Panc1 (cell line): ENCODE results near the gene CCDC92B. TPM values are rescaled to one million over a fixed set of nuclear protein-coding genes. Genes with fewer than 3 reads are reported as not detected.

Experiments
- ATAC-seq: fragments of 200-7000 bp; cut with Tn5 transposase; 2 replicates; pipeline ENCODE4 v1.9.1; 2020; ENCODE audit warnings: mild to moderate bottlenecking, moderate library complexity
- BruUV-seq: library from RNA; stranded (reverse); fragments of 400-500 nt; replicated peaks from 2 replicates; lab custom pipeline; 2021; lab: Mats Ljungman, UMichigan
- CTCF ChIA-PET: fragments of 300-600 bp; sonication (Branson Sonifier 250); formaldehyde crosslinking; loops from one replicate; lab custom pipeline; 2022; ENCODE audit warnings: antibody characterized with exemption; lab: Charles Lee
- POLR2A ChIA-PET: fragments of 300-600 bp; sonication (Branson Sonifier 250); formaldehyde crosslinking; loops from one replicate; lab custom pipeline; 2022; ENCODE audit warnings: antibody characterized with exemption; lab: Charles Lee
- DNase-seq: peaks from one replicate; pipeline ENCODE4 v3.0.0-alpha.2; 2010; ENCODE audit warnings: low read depth, low spot score
- H3K27ac ChIP-seq: 2 replicates; pipeline ENCODE4 v1.5.1; 2011; ENCODE audit warnings: mild to moderate bottlenecking, low read length, inconsistent platforms
- H3K27me3 ChIP-seq: fragments of 200-500 bp; sonication (Bioruptor generic); 2 replicates; pipeline ENCODE4 v1.6.0; 2014; ENCODE audit warnings: low read length, inconsistent platforms; ENCODE audit not compliant: control insufficient read depth, insufficient read depth
- H3K36me3 ChIP-seq: fragments of 200-500 bp; sonication (Bioruptor generic); 2 replicates; pipeline ENCODE4 v1.5.1; 2014; ENCODE audit warnings: inconsistent platforms, mild to moderate bottlenecking, low read length, moderate library complexity; ENCODE audit not compliant: control insufficient read depth, insufficient read depth
- H3K4me1 ChIP-seq: 2 replicates; pipeline ENCODE4 v1.5.1; 2011; ENCODE audit warnings: inconsistent platforms, mild to moderate bottlenecking, low read length, moderate library complexity; ENCODE audit not compliant: control insufficient read depth, insufficient read depth
- H3K4me3 ChIP-seq, 2 experiments: 2 replicates each; pipeline ENCODE4 v1.5.1; 2011 to 2012; ENCODE audit warnings: low read depth in 2 of 2, low read length in 2 of 2, mild to moderate bottlenecking in 2 of 2, inconsistent platforms in 1 of 2, moderate library complexity in 1 of 2
- H3K9me3 ChIP-seq: fragments of 200-500 bp; sonication (Bioruptor generic); 2 replicates; pipeline ENCODE4 v1.5.1; 2014; ENCODE audit warnings: low read depth, mild to moderate bottlenecking, inconsistent platforms, low read length, moderate library complexity; ENCODE audit not compliant: control insufficient read depth, insufficient read depth
- POLR2AphosphoS5 ChIP-seq: IDR thresholded peaks from 2 replicates; pipeline ENCODE4 v1.6.1; 2012; ENCODE audit warnings: mild to moderate bottlenecking, low read depth, low read length, moderate library complexity
- REST ChIP-seq, 2 experiments: IDR thresholded peaks; 2 replicates each; pipeline ENCODE4 v1.6.1; 2011 to 2012; ENCODE audit warnings: low read depth in 2 of 2, control low read depth in 1 of 2, low read length in 1 of 2, mild to moderate bottlenecking in 1 of 2, moderate library complexity in 1 of 2; ENCODE audit not compliant: insufficient read depth in 1 of 2
- SIN3A ChIP-seq: IDR thresholded peaks from 2 replicates; pipeline ENCODE4 v1.6.1; 2012; ENCODE audit warnings: low read depth, mild to moderate bottlenecking, low read length, moderate library complexity, borderline replicate concordance; ENCODE audit not compliant: insufficient read depth
- TCF7L2 ChIP-seq: IDR thresholded peaks from 2 replicates; pipeline ENCODE4 v1.6.1; 2011; ENCODE audit warnings: mild to moderate bottlenecking, low read depth, low read length, inconsistent platforms
- in situ Hi-C: cut with HindIII; loops from 2 replicates; pipeline ENCODE4 v1.10.0; 2016; ENCODE audit warnings: low sequenced_read_pairs, low pct_unique_long_range_greater_than_20kb
- intact Hi-C: fragments of 100-400 bp; cut with micrococcal nuclease; formaldehyde crosslinking; loops from one replicate; pipeline ENCODE4 v1.10.0; 2022; ENCODE audit not compliant: unreplicated experiment
- total RNA-seq: library from RNA; stranded (reverse); gene quantifications from one replicate; pipeline ENCODE4 v1.2.1, GENCODE V29; 2021; ENCODE audit not compliant: unreplicated experiment

CCDC92B gene
- total RNA-seq, 1 experiment from 2014 or later, result 0.51 TPM

- H3K27me3 ChIP-seq, result no peaks in the 10 kb centered on the region
- intact Hi-C loops, result no loop called here
- no peak; the same call in 1 of the 2 replicates for TF ChIP-seq POLR2AphosphoS5
- 0 out of 2 replicates have a peak, but pooled peaks have one; percentile 9 for TF ChIP-seq SIN3A
- ATAC-seq, result peak; percentile 29
- POLR2A ChIA-PET, result no interaction called here
- no peaks in the 10 kb centered on the region for H3K9me3 ChIP-seq
- no peak overlapping the region for H3K27ac ChIP-seq
- in situ Hi-C loops, result no loop called here
- H3K36me3 ChIP-seq, result no peaks in the 10 kb centered on the region
- H3K4me1 ChIP-seq, result peaks cover 14% of the 10 kb centered on the region
- no peak for DNase-seq
- no peak overlapping the region for H3K4me3 ChIP-seq
- CTCF ChIA-PET, result interaction anchor here (0.6 kb wide), 1 partner anchor 30 kb away, joined by 4 read pairs; no protein-coding TSS in a partner anchor
- BruUV-seq, result TSS peak; percentile 66
Observed at GRCh38 chr17:2689411-2690164, 59.9 kb downstream of the CCDC92B start.

- ATAC-seq (peak; percentile 40), DNase-seq (no peak)
- TF ChIP-seq POLR2AphosphoS5 (no peak), SIN3A (0 out of 2 replicates have a peak, but pooled peaks have one; percentile 14), TCF7L2 (no peak), REST (IDR thresholded peaks at IDR 0.05; ENCODE audit: insufficient read depth in 1 of 2, low read depth in 2 of 2, low read length in 1 of 2) (no peak)
- in situ Hi-C loops, result no loop called here
- H3K27me3 ChIP-seq, result no peaks in the 10 kb centered on the region
- POLR2A ChIA-PET, result no interaction called here
- CTCF ChIA-PET, result interaction anchor here (0.6 kb wide), 1 partner anchor 31 kb away, joined by 4 read pairs; no protein-coding TSS in a partner anchor
- no peak overlapping the region for H3K4me3 ChIP-seq
- peaks cover 2% of the 10 kb centered on the region; the same call in 1 of the 2 replicates for H3K36me3 ChIP-seq
- intact Hi-C loops, result no loop called here
- peak overlapping the region; percentile 34; the same call in 1 of the 2 replicates for H3K27ac ChIP-seq
- peaks cover 14% of the 10 kb centered on the region for H3K4me1 ChIP-seq
- BruUV-seq, result no TSS peak
- H3K9me3 ChIP-seq, result no peaks in the 10 kb centered on the region
Observed at GRCh38 chr17:2688351-2689342, 60.8 kb downstream of the CCDC92B start.

DNA sequence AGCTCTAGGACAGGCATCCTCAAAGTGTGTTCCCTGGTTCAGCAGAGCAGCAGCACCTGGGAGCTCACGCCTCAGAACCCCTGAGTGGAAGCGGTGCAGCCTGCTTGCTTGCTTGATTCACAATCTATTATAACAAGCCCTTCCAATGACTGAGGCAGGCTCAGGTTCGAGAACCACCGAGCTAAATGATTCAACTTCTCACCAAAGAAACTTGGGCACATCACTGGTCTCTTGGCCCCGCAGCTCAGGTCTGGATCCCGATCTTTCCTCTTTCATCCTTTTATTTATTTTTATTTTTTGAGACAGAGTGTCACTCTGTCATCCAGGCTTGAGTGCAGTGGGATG is 62.4 kb downstream of the CCDC92B start:
- ChIA-PET POLR2A (no interaction called here), CTCF (no interaction called here)
- peaks cover 18% of the 10 kb centered on the region for H3K4me1 ChIP-seq
- TF ChIP-seq REST (IDR thresholded peaks at IDR 0.05; ENCODE audit: insufficient read depth in 1 of 2, low read depth in 2 of 2, low read length in 1 of 2), result no peak
- TF ChIP-seq TCF7L2, result no peak
- no peak overlapping the region for H3K4me3 ChIP-seq
- no TSS peak for BruUV-seq
- H3K27ac ChIP-seq, result peak overlapping the region; percentile 17; the same call in 1 of the 2 replicates
- DNase-seq, result no peak
- intact Hi-C loops, result no loop called here
- H3K36me3 ChIP-seq, result peaks cover 8% of the 10 kb centered on the region
- H3K9me3 ChIP-seq, result no peaks in the 10 kb centered on the region
- no peaks in the 10 kb centered on the region for H3K27me3 ChIP-seq
- in situ Hi-C loops, result no loop called here
- ATAC-seq, result no peak
